Neural cell (in vitro differentiated cells): ENCODE measurements around the gene LRRC27.

Experiments
- CTCF ChIP-seq: fragments of 450-650 bp; IDR thresholded peaks from 2 replicates; pipeline ENCODE4 v1.5.1; 2014; ENCODE audit warnings: antibody characterized with exemption, mild to moderate bottlenecking, moderate library complexity; ENCODE audit not compliant: poor library complexity, severe bottlenecking
- EP300 ChIP-seq: fragments of 450-650 bp; conservative IDR thresholded peaks from 2 replicates; pipeline ENCODE4 v1.6.1; 2014; ENCODE audit warnings: antibody characterized with exemption, mild to moderate bottlenecking, moderate library complexity; ENCODE audit not compliant: poor library complexity, severe bottlenecking
- EZH2 ChIP-seq: fragments of 200-600, 300-800 bp; shearing (Covaris generic), sonication (generic); IDR thresholded peaks from 2 replicates; pipeline ENCODE4 v1.6.1; 2014; ENCODE audit warnings: antibody characterized with exemption, low read length, borderline replicate concordance, mild to moderate bottlenecking; ENCODE audit not compliant: insufficient read depth, poor library complexity, severe bottlenecking
- MXI1 ChIP-seq: fragments of 450-650 bp; conservative IDR thresholded peaks from 2 replicates; pipeline ENCODE4 v1.6.1; 2014; ENCODE audit warnings: antibody characterized with exemption, mild to moderate bottlenecking; ENCODE audit not compliant: poor library complexity, severe bottlenecking
- POLR2AphosphoS5 ChIP-seq: IDR thresholded peaks from 2 replicates; pipeline ENCODE4 v1.6.1; 2012
- REST ChIP-seq: IDR thresholded peaks from 2 replicates; pipeline ENCODE4 v1.6.1; 2012; ENCODE audit warnings: borderline replicate concordance
- SMC3 ChIP-seq: fragments of 450-650 bp; conservative IDR thresholded peaks from 2 replicates; pipeline ENCODE4 v1.6.1; 2014; ENCODE audit warnings: antibody characterized with exemption, mild to moderate bottlenecking, moderate library complexity; ENCODE audit not compliant: poor library complexity
- TAF1 ChIP-seq: IDR thresholded peaks from 2 replicates; pipeline ENCODE4 v1.6.1; 2012; ENCODE audit warnings: low read depth

- no peak for TF ChIP-seq EZH2
- TF ChIP-seq CTCF = no peak
- TF ChIP-seq POLR2AphosphoS5 = no peak
- no peak for TF ChIP-seq MXI1
- TF ChIP-seq SMC3 = no peak
- no peak for TF ChIP-seq EP300
- no peak for TF ChIP-seq TAF1
- TF ChIP-seq REST = no peak
Measured at GRCh38 chr10:132309471-132309865, 22.5 kb upstream of the LRRC27 start.
